Stimulated activated CD8-positive, alpha-beta memory T cell treated with anti-CD3 and anti-CD28 coated beads, Interleukin-7, amount 100 ng/mL, for 4 hours (primary cell): ENCODE measurements around the gene SMIM31.

Experiments used
- DNase-seq, 2 donors: peaks; one replicate each; pipeline ENCODE4 v3.0.0-alpha.2; 2020; ENCODE audit warnings: low read depth in 2 of 2

Gene SMIM31

DNA sequence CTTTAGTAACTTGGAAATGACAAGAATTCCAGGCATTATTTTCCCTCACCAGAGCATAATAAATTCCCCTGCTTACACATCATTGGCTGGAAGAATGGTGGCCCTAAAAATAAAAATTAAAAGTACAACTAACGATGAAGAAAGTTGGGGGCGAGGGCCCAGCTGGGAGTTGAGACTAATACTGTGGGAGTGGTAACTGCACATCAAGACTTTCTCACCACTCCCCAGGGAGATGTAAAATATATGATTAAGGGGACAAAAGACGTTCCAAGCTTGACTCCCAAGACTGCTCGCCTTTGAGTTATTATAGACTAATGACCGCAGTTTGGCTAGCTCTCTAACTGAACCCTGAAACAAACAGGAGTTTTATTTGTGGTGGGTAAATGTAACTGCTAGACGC is 30.0 kb downstream of the SMIM31 start:
- no peak for DNase-seq

DNA sequence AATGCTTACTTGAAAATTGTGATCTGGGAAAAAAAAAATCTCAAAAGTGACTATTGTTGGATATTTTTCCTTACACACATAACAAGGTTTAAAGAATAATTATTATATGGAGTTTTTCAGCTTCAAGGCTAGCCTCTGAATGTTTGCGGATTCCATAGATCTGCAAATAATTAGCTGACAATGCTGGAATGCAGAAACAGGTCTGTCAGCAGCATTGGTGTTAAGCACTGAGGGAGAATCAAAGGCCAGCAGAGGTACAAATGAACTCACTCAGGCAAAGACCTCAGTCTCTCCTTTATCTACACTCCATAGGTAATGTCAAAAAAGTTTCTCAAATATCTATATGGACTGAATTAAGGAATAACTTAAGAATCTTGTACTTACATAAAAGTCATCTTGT is 35.1 kb downstream of the SMIM31 start:
- DNase-seq = no peak

DNA sequence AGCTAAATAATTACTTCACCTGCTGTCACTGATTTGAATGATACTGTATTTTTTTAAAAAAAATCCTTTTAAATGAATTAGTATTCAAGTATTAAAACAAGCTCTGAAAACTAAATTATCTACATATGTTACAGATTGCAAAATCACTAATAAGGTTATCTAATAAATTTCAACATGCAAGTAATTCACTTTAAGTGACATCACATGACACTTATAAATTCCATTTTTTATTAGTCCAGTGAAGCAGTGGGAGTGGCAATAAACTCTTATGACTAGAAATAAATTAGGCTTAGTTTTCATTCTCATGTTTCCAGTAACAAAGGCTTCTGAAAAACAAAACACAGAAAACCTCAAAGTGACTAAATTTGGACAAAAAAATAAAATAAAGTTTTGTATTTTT is 36.3 kb downstream of the SMIM31 start:
- DNase-seq = no peak

DNA sequence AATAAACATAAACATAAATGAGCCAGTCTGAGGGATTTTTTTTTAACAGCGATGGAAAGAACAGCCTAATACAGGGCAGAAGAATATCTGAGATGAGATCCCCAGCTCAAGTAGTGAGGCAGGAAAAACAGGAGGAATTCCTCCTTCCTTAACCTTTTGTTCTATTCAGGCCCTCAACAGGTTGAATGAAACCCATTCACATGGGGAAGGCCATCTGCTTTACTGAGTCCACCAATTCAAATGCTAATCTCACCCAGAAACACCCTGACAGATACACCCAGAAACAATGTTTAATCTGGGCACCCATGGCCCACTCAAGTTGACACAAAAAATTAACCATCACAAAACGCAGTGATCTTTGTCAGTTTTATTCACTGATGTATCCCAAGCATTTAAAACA is 45.5 kb downstream of the SMIM31 start:
- DNase-seq = no peak

DNA sequence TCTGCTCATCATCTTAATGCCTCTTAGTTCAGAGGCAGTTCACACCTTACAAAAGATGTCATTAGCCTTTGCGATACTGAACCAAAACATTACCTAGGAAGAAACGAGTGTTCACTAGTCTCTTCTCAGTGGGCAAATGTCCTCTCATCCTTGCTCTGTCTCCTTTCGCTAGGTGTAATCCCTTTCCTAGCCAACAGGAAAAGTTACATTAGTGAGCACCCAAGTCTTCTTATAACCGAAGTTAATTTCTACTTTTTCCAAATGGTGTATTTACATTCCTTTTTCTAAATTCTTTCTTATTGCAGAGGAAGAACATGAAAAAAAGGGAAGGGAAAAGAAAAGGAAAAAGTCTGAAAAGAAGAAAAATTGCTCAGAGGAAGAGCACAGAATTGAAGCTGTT is 46.9 kb downstream of the SMIM31 start:
- no peak for DNase-seq

DNA sequence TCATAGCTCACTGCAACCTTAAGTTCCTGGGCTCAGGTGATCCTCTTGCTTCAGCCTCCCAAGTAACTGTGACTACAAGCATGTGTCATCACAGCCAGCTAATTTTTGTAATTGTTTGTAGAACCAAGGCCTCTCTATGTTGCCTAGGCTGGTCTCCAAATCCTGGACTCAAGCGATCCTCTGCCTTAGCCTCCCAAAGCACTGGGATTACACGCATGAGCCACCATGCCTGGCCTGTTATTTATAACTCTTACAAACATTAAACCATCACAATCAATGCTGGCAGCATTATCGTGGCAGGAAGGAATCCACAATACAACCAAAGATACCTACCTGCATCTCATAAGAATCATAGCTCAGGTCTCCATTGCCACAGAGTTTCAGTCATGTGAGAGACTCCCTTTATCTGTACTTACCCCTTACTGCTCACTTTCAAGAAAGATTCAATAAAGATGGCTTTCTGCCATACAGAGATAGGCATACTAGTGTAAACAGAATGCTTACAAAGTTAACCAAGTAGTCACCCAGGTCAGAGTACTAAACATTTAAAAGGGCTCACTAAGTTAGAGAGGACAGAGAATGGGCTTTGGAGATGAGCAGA is 48.5 kb downstream of the SMIM31 start:
- DNase-seq = no peak

DNA sequence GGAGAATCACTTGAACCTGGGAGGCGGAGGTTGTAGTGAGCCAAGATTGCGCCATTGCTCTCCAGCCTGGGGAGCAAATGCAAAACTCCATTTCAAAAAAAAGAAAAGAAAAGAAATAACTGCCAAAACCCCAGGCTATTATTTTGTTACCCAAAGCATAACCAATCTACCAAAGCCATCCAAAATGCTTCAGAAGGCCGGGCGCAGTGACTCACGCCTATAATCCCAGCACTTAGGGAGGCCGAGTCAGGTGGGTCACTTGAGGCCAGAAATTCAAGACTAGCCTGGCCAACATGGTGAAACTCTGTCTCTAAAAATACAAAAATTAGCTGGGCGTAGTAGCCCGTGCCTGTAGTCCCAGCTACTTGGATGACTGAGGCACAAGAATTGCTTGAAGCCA is 49.8 kb downstream of the SMIM31 start:
- no peak for DNase-seq

DNA sequence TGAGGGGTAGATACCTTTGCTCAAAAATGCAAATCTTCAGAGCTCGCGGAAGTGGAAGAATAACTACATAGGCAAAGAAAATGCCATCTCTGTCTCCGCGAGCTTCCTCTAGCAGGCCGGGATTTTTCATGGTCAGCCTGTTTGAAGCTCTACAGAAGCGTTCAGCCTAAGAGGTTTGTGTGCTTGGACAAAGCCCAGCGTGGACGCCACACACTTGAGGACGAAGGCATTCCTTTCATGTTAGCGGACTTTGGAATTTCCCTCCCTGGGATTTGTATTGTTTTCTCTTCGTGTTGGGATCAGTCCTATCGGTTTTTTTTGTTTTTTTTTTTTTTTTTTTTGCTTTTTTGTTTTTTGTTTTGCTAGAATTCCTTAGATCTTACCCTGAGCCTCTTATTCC is 53.7 kb downstream of the SMIM31 start:
- DNase-seq = no peak

DNA sequence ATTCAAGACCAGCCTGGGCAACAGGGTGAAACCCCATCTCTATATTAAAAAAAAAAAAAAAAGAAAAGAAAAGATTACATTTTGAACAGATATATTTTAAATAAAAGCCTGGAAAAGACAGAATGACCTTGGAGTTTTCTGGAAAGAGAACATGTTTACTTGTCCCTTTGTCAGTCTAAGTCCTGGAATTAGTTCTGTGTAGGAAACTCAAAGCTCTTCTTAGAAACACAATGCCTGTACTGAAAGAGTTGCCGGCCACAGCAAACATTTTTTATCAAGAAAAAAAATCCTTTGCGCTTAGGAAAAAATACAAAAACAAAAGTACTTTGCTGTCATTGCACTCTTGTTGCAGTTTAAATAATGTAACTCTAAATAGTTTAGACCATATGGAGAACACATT is 59.6 kb downstream of the SMIM31 start:
- no peak for DNase-seq

DNA sequence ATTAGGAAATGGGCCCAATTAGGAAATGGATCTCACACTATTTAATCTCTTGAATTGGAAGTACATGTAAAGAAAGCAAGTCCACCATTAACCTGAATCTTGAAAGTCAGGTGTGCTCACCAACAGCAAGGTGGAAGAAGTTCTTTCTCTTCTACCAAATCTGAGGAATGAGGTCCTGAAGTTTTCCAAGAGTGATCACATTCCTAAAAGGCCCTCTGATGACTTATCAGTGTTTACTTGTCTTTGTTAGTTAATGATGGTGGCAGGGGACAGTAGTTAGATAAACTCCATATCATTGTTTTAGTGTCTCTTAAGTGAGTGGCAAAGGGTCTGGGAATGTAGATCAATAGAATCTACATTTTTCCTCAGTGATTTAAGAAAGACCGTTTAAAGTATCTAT is 61.8 kb downstream of the SMIM31 start:
- DNase-seq = no peak

DNA sequence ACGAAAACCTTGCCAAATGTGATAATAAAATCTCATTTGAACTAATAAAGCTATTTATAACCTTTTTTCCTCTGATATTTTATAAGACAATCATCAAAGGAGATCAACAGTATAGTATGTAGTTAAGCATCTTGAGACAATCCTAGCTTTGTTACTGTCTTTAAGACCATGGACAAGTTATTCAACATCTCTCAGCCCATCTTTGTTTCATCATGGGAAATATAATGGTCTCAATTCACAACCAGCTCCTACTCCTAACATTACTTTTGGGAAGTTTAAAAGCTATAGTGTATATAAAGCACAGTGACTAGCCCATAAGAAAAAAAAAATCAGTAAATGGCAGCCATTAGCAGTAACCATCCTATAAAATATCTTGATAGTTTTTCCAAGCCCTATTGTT is 65.4 kb downstream of the SMIM31 start:
- DNase-seq = no peak

DNA sequence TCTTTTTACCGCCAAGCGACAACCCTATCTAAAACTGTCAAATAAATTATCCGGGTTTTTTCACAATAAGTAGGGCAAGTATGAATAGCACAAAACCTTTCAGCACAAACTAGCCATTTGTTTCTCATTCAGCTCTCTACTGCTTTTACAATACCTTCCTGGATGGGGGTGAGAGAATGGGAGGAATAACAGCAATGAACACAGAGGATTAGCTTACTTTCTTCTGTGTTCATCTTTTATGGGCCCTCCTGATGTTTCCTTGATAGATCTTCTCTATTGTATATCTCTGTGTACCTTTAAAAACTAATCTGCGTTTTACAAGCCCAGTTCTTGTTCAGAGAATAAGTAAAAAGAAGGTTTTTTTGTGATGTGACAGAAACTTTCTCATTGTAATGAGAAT is 67.8 kb downstream of the SMIM31 start:
- DNase-seq = no peak

DNA sequence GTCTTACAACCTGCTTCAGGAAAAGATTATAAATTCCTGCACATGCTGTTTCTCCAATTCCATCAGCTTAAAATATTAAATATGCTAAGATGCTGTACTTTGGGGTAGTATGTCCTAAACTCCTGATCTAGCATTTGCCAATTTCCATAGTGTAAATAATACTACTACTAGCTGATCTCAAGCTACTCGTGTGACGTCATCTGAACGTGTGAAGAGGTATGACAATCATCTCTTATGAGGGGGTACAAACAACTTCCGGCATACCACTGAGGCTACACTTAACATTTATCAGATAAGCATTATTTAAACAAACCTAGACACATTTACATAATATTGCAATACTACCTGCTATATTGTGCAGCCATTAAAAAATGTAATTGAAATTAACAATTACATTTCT is 70.7 kb downstream of the SMIM31 start:
- no peak for DNase-seq

DNA sequence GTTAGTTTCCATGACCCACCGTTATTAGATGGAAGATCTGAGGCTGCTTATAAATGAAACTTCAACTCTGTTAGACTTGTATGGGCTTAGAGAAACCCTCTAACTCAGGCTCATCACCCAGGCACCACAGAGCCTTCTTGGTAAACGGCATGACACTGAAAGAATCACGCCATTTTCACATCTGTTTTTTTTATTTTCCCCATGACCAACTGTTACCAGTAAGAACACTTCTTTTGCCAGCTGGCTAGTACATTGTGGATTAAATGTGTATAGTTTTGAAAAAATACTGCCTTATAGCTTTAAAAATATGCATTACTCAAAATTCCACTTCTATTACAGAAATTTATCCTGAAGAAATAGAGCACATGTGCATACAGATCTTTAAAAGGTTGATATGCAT is 75.0 kb downstream of the SMIM31 start:
- DNase-seq = no peak

DNA sequence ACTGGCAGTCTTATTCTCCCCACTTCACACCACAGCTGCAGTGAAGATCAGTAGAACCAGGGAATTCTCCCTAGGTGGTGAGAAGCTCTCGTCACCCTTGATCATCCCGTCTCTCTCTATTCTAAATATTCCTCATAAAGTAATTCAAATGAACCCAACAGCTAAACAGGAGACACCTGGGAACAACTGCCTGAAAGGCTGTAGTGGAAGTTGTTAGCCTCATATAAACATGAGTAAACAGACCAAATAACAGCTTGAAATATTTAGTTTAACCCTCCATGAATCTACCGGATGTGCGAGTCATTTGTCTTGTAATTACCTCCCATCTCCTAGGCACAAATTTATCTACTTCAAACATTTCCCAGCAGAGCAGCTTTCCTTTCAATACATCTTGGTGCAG is 92.6 kb downstream of the SMIM31 start:
- no peak for DNase-seq

DNA sequence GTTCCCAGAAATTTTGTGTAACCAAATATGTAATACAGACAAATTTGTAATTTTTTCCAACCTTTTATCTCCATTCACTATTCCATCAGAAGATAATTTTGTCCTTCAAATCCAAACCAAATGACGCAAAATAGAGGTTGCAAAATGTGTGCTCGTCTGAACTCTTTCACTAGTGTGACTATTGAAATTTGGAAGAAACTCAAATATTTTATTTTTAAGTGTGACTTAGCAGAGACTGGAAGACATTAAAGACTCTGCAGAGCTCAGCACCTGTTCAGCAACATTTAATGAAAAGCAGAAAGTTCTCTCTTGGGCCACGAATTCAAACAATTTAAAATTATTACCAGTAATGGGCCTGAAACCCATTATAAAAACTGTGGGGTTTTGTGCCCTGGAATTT is 93.1 kb downstream of the SMIM31 start:
- DNase-seq = no peak

DNA sequence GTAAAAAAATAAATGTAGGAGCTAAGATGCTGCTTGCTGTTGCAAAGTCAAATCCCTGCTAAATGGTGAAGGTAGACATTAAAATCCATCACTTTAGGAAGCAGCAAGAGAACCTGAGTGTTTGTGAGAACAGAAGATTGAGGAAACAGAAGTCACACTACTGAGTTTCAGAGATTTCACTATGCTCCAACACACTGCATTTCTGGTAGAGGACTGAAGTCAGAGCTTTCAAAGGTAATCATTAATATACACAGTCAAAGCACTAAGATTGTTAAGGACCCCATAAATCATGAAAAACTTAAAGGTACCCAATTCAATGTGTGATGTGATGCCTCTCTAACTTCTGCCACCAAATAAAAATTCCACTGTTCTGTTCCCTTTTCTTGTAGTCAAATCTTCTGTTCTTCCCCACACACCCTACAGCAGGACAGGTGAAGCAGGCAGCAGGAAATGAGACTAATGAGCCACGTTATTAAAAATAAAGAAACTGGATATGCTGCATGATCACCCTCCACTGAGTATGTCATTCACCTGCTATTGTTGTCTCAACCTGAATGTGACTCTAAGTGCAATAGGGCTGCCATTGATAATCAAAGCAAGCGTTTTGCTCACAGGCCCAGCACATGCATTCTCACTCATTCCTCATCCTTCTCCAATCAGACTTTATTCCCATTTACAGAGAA is 94.2 kb downstream of the SMIM31 start:
- no peak for DNase-seq
